ENCODE results near the gene ACP3. TPM values are rescaled to one million over a fixed set of nuclear protein-coding genes. Genes with fewer than 3 reads are reported as not detected.
"Not testable (repeated sequence)": the region's sequence is repeated elsewhere in the genome, so short reads cannot be mapped to it uniquely, and the experiment has no call there.

ACP3 gene
- total RNA-seq, 1 experiment from 2014 or later: 5.8 TPM

GRCh38 chr3:132382688-132383194, 65.5 kb downstream of the ACP3 start:
- H3K27ac Mint-ChIP-seq (ENCODE audit: unreplicated experiment): no peak overlapping the region
- no peak for TF ChIP-seq CTCF (IDR thresholded peaks at IDR 0.05; ENCODE audit: unreplicated experiment)
- DNase-seq: no peak
- H3K9me3 Mint-ChIP-seq (ENCODE audit: low read depth, unreplicated experiment): no peaks in the 10 kb centered on the region
- H3K27me3 Mint-ChIP-seq (ENCODE audit: unreplicated experiment): peaks cover 11% of the 10 kb centered on the region
- intact Hi-C loops (cut with micrococcal nuclease; ENCODE audit: unreplicated experiment): no loop called here
- CTCF ChIA-PET: interaction anchor here (0.6 to 1.6 kb wide), 2 partner anchors 26 to 39 kb away, joined by 4 read pairs; no protein-coding TSS in a partner anchor
- H3K4me3 Mint-ChIP-seq (ENCODE audit: low read depth, unreplicated experiment): no peak overlapping the region
- H3K4me1 Mint-ChIP-seq (ENCODE audit: low read depth, unreplicated experiment): peaks cover under 1% of the 10 kb centered on the region
- BruUV-seq (replicated peaks): no TSS peak
- no peaks in the 10 kb centered on the region for H3K36me3 Mint-ChIP-seq (ENCODE audit: insufficient read depth, unreplicated experiment)

GRCh38 chr3:132386259-132386658, 69.1 kb downstream of the ACP3 start:
- CTCF ChIA-PET: no interaction called here

GRCh38 chr3:132392675-132393074, 75.5 kb downstream of the ACP3 start:
- H3K36me3 Mint-ChIP-seq (ENCODE audit: insufficient read depth, unreplicated experiment); CTCF ChIA-PET; BruUV-seq (replicated peaks): not testable (repeated sequence)

More at GRCh38 chr3:132386259-132386658, 69.1 kb downstream of the ACP3 start:
- DNase-seq: no peak
- intact Hi-C loops (cut with micrococcal nuclease; ENCODE audit: unreplicated experiment): no loop called here
- Mint-ChIP-seq H3K4me1 (ENCODE audit: low read depth, unreplicated experiment) (no peaks in the 10 kb centered on the region), H3K27ac (ENCODE audit: unreplicated experiment) (no peak overlapping the region), H3K27me3 (ENCODE audit: unreplicated experiment) (peaks cover 13% of the 10 kb centered on the region), H3K36me3 (ENCODE audit: insufficient read depth, unreplicated experiment) (no peaks in the 10 kb centered on the region), H3K9me3 (ENCODE audit: low read depth, unreplicated experiment) (no peaks in the 10 kb centered on the region), H3K4me3 (ENCODE audit: low read depth, unreplicated experiment) (no peak overlapping the region)
- no TSS peak for BruUV-seq (replicated peaks)
- TF ChIP-seq CTCF (IDR thresholded peaks at IDR 0.05; ENCODE audit: unreplicated experiment): no peak

GRCh38 chr3:132394320-132394719, 77.1 kb downstream of the ACP3 start:
- no peaks in the 10 kb centered on the region for H3K4me1 Mint-ChIP-seq (ENCODE audit: low read depth, unreplicated experiment)
- DNase-seq: no peak
- CTCF ChIA-PET: no interaction called here
- H3K27me3 Mint-ChIP-seq (ENCODE audit: unreplicated experiment): no peaks in the 10 kb centered on the region
- H3K4me3 Mint-ChIP-seq (ENCODE audit: low read depth, unreplicated experiment): no peak overlapping the region
- no peak overlapping the region for H3K27ac Mint-ChIP-seq (ENCODE audit: unreplicated experiment)
- intact Hi-C loops (cut with micrococcal nuclease; ENCODE audit: unreplicated experiment): loop anchor here (10.0 kb wide), 1 partner anchor 600 kb away; no protein-coding TSS in a partner anchor
- BruUV-seq (replicated peaks): no TSS peak
- H3K9me3 Mint-ChIP-seq (ENCODE audit: low read depth, unreplicated experiment): peaks cover 3% of the 10 kb centered on the region
- H3K36me3 Mint-ChIP-seq (ENCODE audit: insufficient read depth, unreplicated experiment): no peaks in the 10 kb centered on the region
- TF ChIP-seq CTCF (IDR thresholded peaks at IDR 0.05; ENCODE audit: unreplicated experiment): no peak

More at GRCh38 chr3:132392675-132393074, 75.5 kb downstream of the ACP3 start:
- not testable (repeated sequence) for H3K27me3 Mint-ChIP-seq (ENCODE audit: unreplicated experiment); H3K4me1 Mint-ChIP-seq (ENCODE audit: low read depth, unreplicated experiment); H3K27ac Mint-ChIP-seq (ENCODE audit: unreplicated experiment); H3K4me3 Mint-ChIP-seq (ENCODE audit: low read depth, unreplicated experiment); H3K9me3 Mint-ChIP-seq (ENCODE audit: low read depth, unreplicated experiment); DNase-seq
- intact Hi-C loops (cut with micrococcal nuclease; ENCODE audit: unreplicated experiment): loop anchor here (10.0 kb wide), 1 partner anchor 598 kb away; no protein-coding TSS in a partner anchor

- Mint-ChIP-seq H3K27ac (ENCODE audit: unreplicated experiment) (no peak overlapping the region), H3K27me3 (ENCODE audit: unreplicated experiment) (no peaks in the 10 kb centered on the region), H3K9me3 (ENCODE audit: low read depth, unreplicated experiment) (peaks cover 3% of the 10 kb centered on the region), H3K4me3 (ENCODE audit: low read depth, unreplicated experiment) (no peak overlapping the region), H3K4me1 (ENCODE audit: low read depth, unreplicated experiment) (no peaks in the 10 kb centered on the region), H3K36me3 (ENCODE audit: insufficient read depth, unreplicated experiment) (no peaks in the 10 kb centered on the region)
- DNase-seq: no peak
- CTCF ChIA-PET: interaction anchor here (0.5 kb wide), 1 partner anchor 29 kb away, joined by 5 read pairs; no protein-coding TSS in a partner anchor
- BruUV-seq (replicated peaks): no TSS peak
- intact Hi-C loops (cut with micrococcal nuclease; ENCODE audit: unreplicated experiment): loop anchor here (5.0 to 10.0 kb wide), 2 partner anchors 358 to 600 kb away; partner anchors contain the start of gene CPNE4
- no peak for TF ChIP-seq CTCF (IDR thresholded peaks at IDR 0.05; ENCODE audit: unreplicated experiment)
These were observed 77.9 kb downstream of the ACP3 start for GRCh38 chr3:132395126-132395525.

Data from Calu3 (cell line).